AG04449 (cell line): ENCODE results near the gene PHF24.
A peak's percentile ranks its signal among the peaks of the same experiment; 100 is the strongest.

Source experiments
- CTCF ChIA-PET: fragments of 350-600 bp; formaldehyde crosslinking; extraction: SDS; loops from one replicate; lab custom pipeline; 2021; ENCODE audit warnings: antibody characterized with exemption; lab: Yijun Ruan, JAX
- POLR2A ChIA-PET: fragments of 400-600, 350-600 bp; formaldehyde crosslinking; extraction: SDS; loops from one replicate; lab custom pipeline; 2020; ENCODE audit warnings: antibody characterized with exemption, inconsistent platforms; lab: Yijun Ruan, JAX
- DNase-seq: peaks from one replicate; pipeline ENCODE4 v3.0.0-alpha.2; 2010; ENCODE audit warnings: low read depth, low spot score
- H3K4me3 ChIP-seq: 2 replicates; pipeline ENCODE4 v1.5.1; 2011; ENCODE audit warnings: low read depth, mild to moderate bottlenecking, control low read depth, low read length
- CTCF ChIP-seq: IDR thresholded peaks from one replicate; pipeline ENCODE4 v1.5.1; 2011; ENCODE audit warnings: mild to moderate bottlenecking, moderate library complexity, low read length, control low read depth, inconsistent platforms; ENCODE audit not compliant: insufficient read depth; ENCODE audit errors: missing control alignments

Gene PHF24

GRCh38 chr9:34990908-34991606, 33.0 kb downstream of the PHF24 start:
- H3K4me3 ChIP-seq, result no peak overlapping the region; the same call in 1 of the 2 replicates
- no peak for DNase-seq
- POLR2A ChIA-PET, result no interaction called here
- CTCF ChIA-PET, result interaction anchor here (0.6 to 1.9 kb wide), 3 partner anchors 60 to 120 kb away, joined by 3 to 13 read pairs (median 3); no protein-coding TSS in a partner anchor
- no peak for TF ChIP-seq CTCF

GRCh38 chr9:34991607-34992375, 33.7 kb downstream of the PHF24 start:
- CTCF ChIA-PET, result interaction anchor here (0.9 to 1.9 kb wide), 2 partner anchors 10 to 92 kb away, joined by 3 to 13 read pairs; no protein-coding TSS in a partner anchor
- peak overlapping the region; percentile 8 for H3K4me3 ChIP-seq
- POLR2A ChIA-PET, result no interaction called here
- TF ChIP-seq CTCF, result no peak
- DNase-seq, result no peak

GRCh38 chr9:34992376-34992951, 34.4 kb downstream of the PHF24 start:
- no peak overlapping the region for H3K4me3 ChIP-seq
- CTCF ChIA-PET, result interaction anchor here (0.9 to 1.9 kb wide), 2 partner anchors 10 to 93 kb away, joined by 3 to 13 read pairs; no protein-coding TSS in a partner anchor
- DNase-seq, result peak; percentile 38
- no peak for TF ChIP-seq CTCF
- POLR2A ChIA-PET, result no interaction called here

- peak; percentile 36 for DNase-seq
- CTCF ChIA-PET, result interaction anchor here (0.8 to 3.5 kb wide), 17 partner anchors 9 to 103 kb away, joined by 3 to 39 read pairs (median 5); partner anchors contain the start of genes FANCG, PIGO and VCP
- POLR2A ChIA-PET, result interaction anchor here (0.9 kb wide), 1 partner anchor 94 kb away, joined by 3 read pairs; no protein-coding TSS in a partner anchor
Observed at GRCh38 chr9:34993502-34994259, 35.6 kb downstream of the PHF24 start.

More at GRCh38 chr9:34993502-34994259, 35.6 kb downstream of the PHF24 start:
- no peak for TF ChIP-seq CTCF
- no peak overlapping the region for H3K4me3 ChIP-seq
